ENCODE results near the gene EIF2D.
"Not testable (repeated sequence)": the region's sequence is repeated elsewhere in the genome, so short reads cannot be mapped to it uniquely, and the experiment has no call there.

EIF2D gene

GRCh38 chr1:206612129-206612876 is at the start of gene EIF2D:
TSS of gene EIF2D (minus strand) at chr1:206612465. CDS start at chr1:206612342, 123 bp downstream.
- peak; percentile 98 for DNase-seq

- no peak for DNase-seq
Measured at GRCh38 chr1:206661161-206661820, 49.0 kb upstream of the EIF2D start.

GRCh38 chr1:206660136-206660535 is 47.9 kb upstream of the EIF2D start:
- no peak for DNase-seq

- DNase-seq = no peak
Measured at GRCh38 chr1:206658981-206659273, 46.7 kb upstream of the EIF2D start.

- DNase-seq = peak; percentile 27
Measured at GRCh38 chr1:206658264-206658980, 46.2 kb upstream of the EIF2D start.

- DNase-seq = no peak
Measured at GRCh38 chr1:206657751-206658150, 45.5 kb upstream of the EIF2D start.

- no peak for DNase-seq
Measured at GRCh38 chr1:206656936-206657335, 44.7 kb upstream of the EIF2D start.

- no peak for DNase-seq
Measured at GRCh38 chr1:206655471-206655882, 43.2 kb upstream of the EIF2D start.

- no peak for DNase-seq
Measured at GRCh38 chr1:206654828-206655227, 42.6 kb upstream of the EIF2D start.

- no peak for DNase-seq
Measured at GRCh38 chr1:206653715-206654459, 41.6 kb upstream of the EIF2D start.

GRCh38 chr1:206651958-206652890 is 40.0 kb upstream of the EIF2D start:
- no peak for DNase-seq

- no peak for DNase-seq
Measured at GRCh38 chr1:206651014-206651413, 38.7 kb upstream of the EIF2D start.

- no peak for DNase-seq
Measured at GRCh38 chr1:206649261-206649921, 37.1 kb upstream of the EIF2D start.

GRCh38 chr1:206647224-206647623 is 35.0 kb upstream of the EIF2D start:
- DNase-seq = no peak

- no peak for DNase-seq
Measured at GRCh38 chr1:206646504-206646903, 34.2 kb upstream of the EIF2D start.

- no peak for DNase-seq
Measured at GRCh38 chr1:206643118-206643698, 30.9 kb upstream of the EIF2D start.

- not testable (repeated sequence) for DNase-seq
Measured at GRCh38 chr1:206642074-206642473, 29.8 kb upstream of the EIF2D start.

- no peak for DNase-seq
Measured at GRCh38 chr1:206637605-206638004, 25.3 kb upstream of the EIF2D start.

- DNase-seq = no peak
Measured at GRCh38 chr1:206636671-206637070, 24.4 kb upstream of the EIF2D start.

- no peak for DNase-seq
Measured at GRCh38 chr1:206635978-206636345, 23.7 kb upstream of the EIF2D start.

All from midbrain (tissue), 1 donor.